ENCODE measurements around the gene ALKBH6.

GRCh38 chr19:36009220-36009619 lies 4.8 kb downstream of the ALKBH6 start:
- TF ChIP-seq CTCF (tag by site-specific recombination; IDR thresholded peaks at IDR 0.05) (no peak), HOXD13 (CRISPR knock-in tag; IDR thresholded peaks at IDR 0.05; ENCODE audit: borderline replicate concordance) (no peak), ZNF624 (tag by site-specific recombination; IDR thresholded peaks at IDR 0.05) (no peak), ATF2 (tag by site-specific recombination; IDR thresholded peaks at IDR 0.05; ENCODE audit: low read depth) (no peak), KLF10 (tag by site-specific recombination; IDR thresholded peaks at IDR 0.05) (no peak), ZNF585B (tag by site-specific recombination; IDR thresholded peaks at IDR 0.05) (no peak), ZNF274 (IDR thresholded peaks at IDR 0.05; ENCODE audit: low read length) (no peak), ZNF274 (tag by site-specific recombination; IDR thresholded peaks at IDR 0.05; ENCODE audit: borderline replicate concordance) (no peak), ZNF792 (tag by site-specific recombination; IDR thresholded peaks at IDR 0.05) (no peak), ZNF362 (tag by site-specific recombination; IDR thresholded peaks at IDR 0.05) (no peak), YY2 (tag by site-specific recombination; IDR thresholded peaks at IDR 0.05) (no peak)

Data from HEK293 (cell line).